CD8-positive, alpha-beta memory T cell (primary cell): ENCODE measurements around the gene ZNF618. TPM values are rescaled to one million over a fixed set of nuclear protein-coding genes. Genes with fewer than 3 reads are reported as not detected.
A peak's percentile ranks its signal among the peaks of the same experiment; 100 is the strongest.

ENCODE experiments used
- CTCF ChIA-PET: fragments of 350-600 bp; sonication (Branson Sonifier 250); formaldehyde crosslinking; loops from one replicate; lab custom pipeline; 2021; ENCODE audit warnings: antibody characterized with exemption; lab: Charles Lee
- POLR2A ChIA-PET: fragments of 350-600 bp; sonication (Branson Sonifier 250); formaldehyde crosslinking; loops from one replicate; lab custom pipeline; 2021; ENCODE audit warnings: antibody characterized with exemption; lab: Charles Lee
- DNase-seq, 5 donors: peaks; one replicate each; pipeline versions ENCODE4 v3.0.0 to v3.0.0-alpha.2; 2020 to 2022; ENCODE audit warnings: mixed read lengths in 1 of 5
- H3K27ac ChIP-seq: one replicate; pipeline ENCODE4 v1.7.0; 2013; ENCODE audit warnings: low read depth, mild to moderate bottlenecking, low read length, moderate library complexity
- H3K27me3 ChIP-seq: 2 replicates; pipeline ENCODE4 v1.7.0; 2013; ENCODE audit warnings: low read length, mild to moderate bottlenecking; ENCODE audit not compliant: insufficient read depth, poor library complexity, severe bottlenecking
- H3K36me3 ChIP-seq: 2 replicates; pipeline ENCODE4 v1.7.0; 2013; ENCODE audit warnings: mild to moderate bottlenecking, low read length, moderate library complexity; ENCODE audit not compliant: insufficient read depth
- H3K4me1 ChIP-seq: 2 replicates; pipeline ENCODE4 v1.7.0; 2013; ENCODE audit warnings: mild to moderate bottlenecking, low read length, moderate library complexity; ENCODE audit not compliant: insufficient read depth
- H3K4me3 ChIP-seq: 2 replicates; pipeline ENCODE4 v1.7.0; 2013; ENCODE audit warnings: mild to moderate bottlenecking, low read length
- H3K9me3 ChIP-seq: 2 replicates; pipeline ENCODE4 v1.7.0; 2013; ENCODE audit warnings: mild to moderate bottlenecking, low read length
- H3K27ac Mint-ChIP-seq, 8 donors: one replicate each; pipeline ENCODE4 v1.8.0; 2020 to 2021; ENCODE audit warnings: mixed read lengths in 8 of 8, mild to moderate bottlenecking in 6 of 8, inconsistent platforms in 3 of 8, moderate library complexity in 3 of 8
- H3K27me3 Mint-ChIP-seq, 2 donors: one replicate each; pipeline ENCODE4 v1.8.0; 2020 to 2021; ENCODE audit warnings: mixed read lengths in 2 of 2, mild to moderate bottlenecking in 1 of 2, moderate library complexity in 1 of 2
- H3K36me3 Mint-ChIP-seq, 3 donors: one replicate each; pipeline ENCODE4 v1.8.0; 2020 to 2021; ENCODE audit warnings: mixed read lengths in 3 of 3, inconsistent platforms in 1 of 3, mild to moderate bottlenecking in 1 of 3
- H3K4me1 Mint-ChIP-seq, 3 donors: one replicate each; pipeline ENCODE4 v1.8.0; 2020 to 2021; ENCODE audit warnings: mixed read lengths in 3 of 3, inconsistent platforms in 1 of 3, mild to moderate bottlenecking in 1 of 3
- H3K4me3 Mint-ChIP-seq, 7 donors: one replicate each; pipeline ENCODE4 v1.8.0; 2020 to 2021; ENCODE audit warnings: mixed read lengths in 7 of 7, mild to moderate bottlenecking in 6 of 7, moderate library complexity in 4 of 7, inconsistent platforms in 2 of 7
- H3K9me3 Mint-ChIP-seq, 5 donors: one replicate each; pipeline ENCODE4 v1.8.0; 2020 to 2022; ENCODE audit warnings: mixed read lengths in 5 of 5, mild to moderate bottlenecking in 3 of 5, moderate library complexity in 2 of 5, inconsistent platforms in 1 of 5
- polyA plus RNA-seq: library from polyadenylated mRNA; unstranded; fragments of 300-500 nt; fragmentation: Illumina TruSeq; gene quantifications from one replicate; pipeline ENCODE4 v1.2.3, GENCODE V29; 2021
- total RNA-seq, 2 experiments: library from RNA; stranded (reverse); gene quantifications; one replicate each; pipeline ENCODE4 v1.2.3, GENCODE V29; 2021

The ZNF618 gene
- total and polyA plus RNA-seq, 3 experiments from 2014 or later, result 0.55 to 1.2 (median 0.57) TPM

DNA sequence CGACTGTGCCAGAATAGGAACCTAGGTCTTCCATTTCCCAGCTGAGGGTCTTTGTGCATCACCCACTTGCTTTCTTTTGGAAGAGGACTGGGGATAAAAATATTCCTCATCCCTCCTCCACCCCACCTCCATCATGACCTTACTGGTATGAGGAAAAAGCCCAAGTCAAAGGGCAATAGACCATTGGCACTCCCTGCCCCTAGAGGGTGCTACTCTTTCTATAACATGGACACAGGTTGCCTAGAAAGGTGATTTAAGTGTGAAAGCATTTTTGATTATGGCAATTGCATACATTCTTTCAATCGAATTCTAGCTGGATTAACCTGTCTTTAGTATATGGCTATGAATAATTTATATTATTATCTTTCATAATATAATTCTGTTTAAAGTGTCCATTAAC lies 22.8 kb upstream of the ZNF618 start:
- Histone ChIP-seq H3K36me3 (no peaks in the 10 kb centered on the region), H3K27ac (no peak overlapping the region), H3K4me3 (no peak overlapping the region), H3K4me1 (no peaks in the 10 kb centered on the region), H3K27me3 (no peaks in the 10 kb centered on the region), H3K9me3 (no peaks in the 10 kb centered on the region)
- H3K4me3 Mint-ChIP-seq, result no peak overlapping the region
- peaks cover 17 to 36% of the 10 kb centered on the region in 2 donors for H3K27me3 Mint-ChIP-seq
- H3K9me3 Mint-ChIP-seq, result peaks cover 2 to 17% (median 10%) of the 10 kb centered on the region in 5 donors
- DNase-seq, result no peak
- H3K4me1 Mint-ChIP-seq, result no peaks in the 10 kb centered on the region
- peaks cover 0 to 7% (median 2%) of the 10 kb centered on the region in 3 donors for H3K36me3 Mint-ChIP-seq
- ChIA-PET CTCF (interaction anchor here (1.2 to 1.4 kb wide), 2 partner anchors 11 to 13 kb away, joined by 3 to 4 read pairs; no protein-coding TSS in a partner anchor), POLR2A (no interaction called here)
- H3K27ac Mint-ChIP-seq, result no peak overlapping the region

DNA sequence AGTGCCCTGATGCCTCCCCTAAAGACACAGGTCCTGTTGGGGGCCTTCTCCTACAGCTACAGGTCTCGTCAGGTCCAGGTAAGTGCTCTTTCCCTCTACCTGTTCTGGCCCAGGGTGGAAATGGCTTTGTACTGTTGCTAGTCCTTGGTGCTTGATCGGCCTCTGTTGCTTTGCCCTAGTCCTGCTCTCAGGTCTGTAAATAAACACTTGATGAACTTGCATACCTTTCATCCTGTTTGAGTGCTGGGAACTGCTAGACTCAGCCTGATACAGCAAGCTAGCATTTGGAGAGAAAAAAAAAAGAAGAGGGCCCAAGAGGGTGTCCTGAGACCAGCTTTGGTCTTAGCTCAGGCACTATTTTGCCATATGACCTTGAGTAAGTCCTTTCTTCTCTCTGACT lies 21.8 kb upstream of the ZNF618 start:
- Mint-ChIP-seq H3K36me3 (peaks cover 0 to 7% (median 2%) of the 10 kb centered on the region in 3 donors), H3K9me3 (peaks cover 2 to 17% (median 10%) of the 10 kb centered on the region in 5 donors), H3K4me3 (no peak overlapping the region), H3K4me1 (no peaks in the 10 kb centered on the region), H3K27ac (no peak overlapping the region), H3K27me3 (peaks cover 15 to 42% of the 10 kb centered on the region in 2 donors)
- no peaks in the 10 kb centered on the region for H3K36me3 ChIP-seq
- no peaks in the 10 kb centered on the region for H3K9me3 ChIP-seq
- H3K27ac ChIP-seq, result no peak overlapping the region
- ChIA-PET CTCF (interaction anchor here (1.2 kb wide), 1 partner anchor 9 kb away, joined by 3 read pairs; no protein-coding TSS in a partner anchor), POLR2A (no interaction called here)
- no peaks in the 10 kb centered on the region for H3K27me3 ChIP-seq
- DNase-seq, result no peak
- no peak overlapping the region for H3K4me3 ChIP-seq
- no peaks in the 10 kb centered on the region for H3K4me1 ChIP-seq

DNA sequence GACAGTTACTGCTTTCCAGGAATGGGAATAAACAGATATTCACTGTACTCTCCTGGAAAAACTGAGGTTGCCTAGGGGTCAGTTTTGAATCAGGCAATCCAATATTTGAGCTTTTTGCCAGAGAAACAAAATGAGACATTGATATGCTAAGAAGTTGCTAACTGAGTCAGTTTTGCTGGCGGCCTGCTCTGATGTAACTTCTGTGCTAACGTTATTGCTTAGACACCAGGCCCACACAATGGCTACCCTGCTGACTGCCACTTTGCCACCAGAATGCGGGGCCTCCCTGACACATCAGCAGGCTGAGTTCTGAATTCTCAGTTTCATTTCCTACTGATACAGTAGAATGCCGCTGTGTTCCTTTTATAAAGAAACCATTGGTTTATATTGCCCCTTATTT lies 18.2 kb upstream of the ZNF618 start:
- ChIA-PET CTCF (no interaction called here), POLR2A (no interaction called here)
- Mint-ChIP-seq H3K27ac (no peak overlapping the region), H3K4me1 (no peaks in the 10 kb centered on the region), H3K36me3 (no peaks in the 10 kb centered on the region), H3K9me3 (peaks cover 0 to 7% (median 0%) of the 10 kb centered on the region in 5 donors), H3K4me3 (no peak overlapping the region), H3K27me3 (peaks cover 12 to 49% of the 10 kb centered on the region in 2 donors)
- DNase-seq, result no peak
- no peak overlapping the region for H3K4me3 ChIP-seq
- no peaks in the 10 kb centered on the region for H3K9me3 ChIP-seq
- H3K27me3 ChIP-seq, result no peaks in the 10 kb centered on the region
- H3K4me1 ChIP-seq, result no peaks in the 10 kb centered on the region
- no peak overlapping the region for H3K27ac ChIP-seq
- no peaks in the 10 kb centered on the region for H3K36me3 ChIP-seq

DNA sequence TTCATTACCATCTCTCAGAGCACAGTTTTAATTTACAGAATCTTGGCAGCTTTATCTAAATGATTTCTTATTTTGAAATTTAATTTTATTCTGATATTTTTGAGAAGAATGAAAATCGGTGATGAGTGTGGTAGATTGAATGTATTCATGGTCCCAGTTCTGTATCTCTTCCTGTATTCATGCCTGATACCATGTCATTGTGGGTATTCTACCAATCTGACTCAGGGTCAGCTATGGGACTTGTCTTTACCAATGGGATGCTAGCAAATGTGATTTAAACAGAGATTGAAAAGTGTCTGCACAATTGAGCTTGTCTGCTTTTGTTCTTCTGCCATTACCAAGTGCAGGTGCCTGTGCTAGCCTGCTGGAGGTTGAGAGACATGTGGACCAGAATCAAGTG lies 17.8 kb upstream of the ZNF618 start:
- H3K9me3 Mint-ChIP-seq, result peaks cover 0 to 4% (median 0%) of the 10 kb centered on the region in 5 donors
- POLR2A ChIA-PET, result no interaction called here
- Histone ChIP-seq H3K9me3 (no peaks in the 10 kb centered on the region), H3K4me3 (no peak overlapping the region), H3K36me3 (no peaks in the 10 kb centered on the region), H3K4me1 (no peaks in the 10 kb centered on the region), H3K27ac (no peak overlapping the region), H3K27me3 (no peaks in the 10 kb centered on the region)
- H3K27ac Mint-ChIP-seq, result no peak overlapping the region
- peaks cover 10 to 49% of the 10 kb centered on the region in 2 donors for H3K27me3 Mint-ChIP-seq
- no peaks in the 10 kb centered on the region for H3K4me1 Mint-ChIP-seq
- H3K36me3 Mint-ChIP-seq, result no peaks in the 10 kb centered on the region
- CTCF ChIA-PET, result no interaction called here
- no peak for DNase-seq
- no peak overlapping the region for H3K4me3 Mint-ChIP-seq

DNA sequence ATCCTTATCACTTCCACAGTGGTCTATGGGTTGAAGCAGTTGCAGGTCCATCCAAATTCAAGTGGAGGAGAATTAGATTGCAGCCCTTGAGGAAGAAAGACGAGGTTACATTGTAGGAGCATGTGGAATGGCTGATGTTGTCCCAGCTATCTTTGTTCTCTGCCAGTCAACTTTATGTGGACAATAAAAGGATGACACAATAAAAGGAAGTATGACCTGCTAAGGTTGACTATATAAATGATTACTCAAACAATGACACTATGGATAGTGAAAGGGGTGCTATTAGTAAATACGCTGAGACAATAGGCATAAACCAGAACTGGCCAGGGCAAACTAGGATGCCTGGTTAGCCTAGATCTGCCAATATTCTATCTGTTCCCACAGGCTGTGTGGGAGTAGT lies 12.8 kb upstream of the ZNF618 start:
- Histone ChIP-seq H3K27ac (no peak overlapping the region), H3K4me1 (no peaks in the 10 kb centered on the region), H3K27me3 (no peaks in the 10 kb centered on the region), H3K36me3 (no peaks in the 10 kb centered on the region), H3K4me3 (no peak overlapping the region), H3K9me3 (no peaks in the 10 kb centered on the region)
- peaks cover 0 to 5% (median 0%) of the 10 kb centered on the region in 5 donors for H3K9me3 Mint-ChIP-seq
- no peaks in the 10 kb centered on the region for H3K36me3 Mint-ChIP-seq
- CTCF ChIA-PET, result no interaction called here
- H3K4me3 Mint-ChIP-seq, result no peak overlapping the region
- POLR2A ChIA-PET, result no interaction called here
- peaks cover 16 to 48% of the 10 kb centered on the region in 2 donors for H3K27me3 Mint-ChIP-seq
- DNase-seq, result no peak
- no peak overlapping the region for H3K27ac Mint-ChIP-seq
- no peaks in the 10 kb centered on the region for H3K4me1 Mint-ChIP-seq

DNA sequence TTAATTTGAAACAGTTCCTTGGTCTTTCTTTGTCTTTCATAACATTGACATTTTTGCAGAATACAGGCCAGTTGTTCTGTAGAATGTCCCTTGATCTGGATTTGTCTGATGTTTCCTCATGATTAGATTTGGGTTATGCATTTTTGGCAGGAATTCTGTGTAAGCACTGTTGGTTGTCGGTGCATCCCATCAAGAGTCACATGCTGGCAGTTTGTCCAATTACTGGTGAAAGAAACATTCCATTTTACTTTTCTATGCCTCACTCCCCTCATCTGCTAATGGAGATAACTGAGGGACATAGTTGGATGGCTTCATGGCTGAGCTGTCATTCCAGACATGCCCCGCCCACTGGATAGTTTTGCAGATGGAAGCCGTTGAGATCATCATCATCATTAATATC lies 7.6 kb upstream of the ZNF618 start:
- peaks cover 8 to 10% of the 10 kb centered on the region in 2 donors for H3K27me3 Mint-ChIP-seq
- H3K36me3 Mint-ChIP-seq, result no peaks in the 10 kb centered on the region
- H3K27me3 ChIP-seq, result no peaks in the 10 kb centered on the region
- H3K4me3 Mint-ChIP-seq, result no peak overlapping the region
- no peaks in the 10 kb centered on the region for H3K9me3 Mint-ChIP-seq
- H3K4me1 Mint-ChIP-seq, result no peaks in the 10 kb centered on the region
- ChIA-PET POLR2A (no interaction called here), CTCF (no interaction called here)
- H3K9me3 ChIP-seq, result no peaks in the 10 kb centered on the region
- no peak overlapping the region for H3K4me3 ChIP-seq
- no peak overlapping the region for H3K27ac ChIP-seq
- H3K36me3 ChIP-seq, result no peaks in the 10 kb centered on the region
- no peak for DNase-seq
- H3K27ac Mint-ChIP-seq, result no peak overlapping the region
- no peaks in the 10 kb centered on the region for H3K4me1 ChIP-seq

DNA sequence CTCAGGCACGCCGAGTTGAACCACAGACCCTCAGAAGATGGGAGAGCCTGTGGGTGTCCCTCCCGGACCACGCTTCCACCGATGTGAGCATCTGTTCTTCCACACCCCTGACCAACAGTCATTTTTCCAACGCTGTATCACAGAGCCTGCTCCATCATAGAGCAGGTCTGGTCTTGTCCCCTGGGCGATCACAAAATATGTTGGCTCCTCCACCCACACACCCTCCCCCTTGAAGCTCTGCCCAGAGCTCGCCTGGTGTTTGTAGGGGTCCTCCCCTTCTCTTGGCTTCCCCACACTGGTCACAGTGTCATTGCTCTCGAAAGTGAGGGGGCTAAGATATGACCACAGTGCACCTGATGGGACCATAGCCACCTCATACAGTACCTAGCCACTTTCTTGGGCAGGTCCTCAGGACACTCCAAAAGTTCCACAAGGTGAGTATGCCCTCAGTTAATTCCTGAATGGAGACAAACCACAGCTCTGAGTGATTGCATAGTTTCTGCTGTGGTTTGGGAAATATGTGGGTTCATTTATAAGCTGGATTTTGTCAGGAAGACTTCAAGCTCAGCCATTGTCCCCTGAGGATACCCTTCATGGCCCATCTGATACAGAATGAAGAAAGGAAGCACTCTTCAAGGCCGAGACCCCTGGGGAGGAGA lies 3.5 kb upstream of the ZNF618 start:
- CTCF ChIA-PET, result no interaction called here

DNA sequence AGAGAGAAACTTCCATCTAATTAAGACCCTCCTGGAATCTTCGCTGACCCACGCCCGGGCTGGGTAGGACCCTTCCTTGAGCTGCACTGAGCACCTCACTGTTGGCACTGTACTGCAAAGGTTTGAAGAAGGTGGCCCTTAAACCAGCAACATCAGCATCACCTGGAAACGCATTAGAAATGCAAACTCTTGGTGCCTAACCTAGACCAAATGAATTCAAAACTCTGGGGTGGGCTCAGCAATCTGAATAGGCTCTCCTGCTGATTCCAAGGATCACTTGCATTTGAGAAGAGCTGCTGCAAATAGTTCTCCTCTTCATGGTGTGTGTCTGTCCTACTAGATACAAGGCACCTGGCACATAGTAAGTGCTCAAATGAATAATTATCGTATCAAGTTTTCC lies 2.7 kb upstream of the ZNF618 start:
- Histone ChIP-seq H3K27ac (no peak overlapping the region), H3K9me3 (no peaks in the 10 kb centered on the region), H3K4me3 (no peak overlapping the region), H3K4me1 (no peaks in the 10 kb centered on the region), H3K36me3 (no peaks in the 10 kb centered on the region), H3K27me3 (no peaks in the 10 kb centered on the region)
- peaks cover 11 to 25% of the 10 kb centered on the region in 2 donors for H3K27me3 Mint-ChIP-seq
- H3K36me3 Mint-ChIP-seq, result peaks cover 0 to 2% (median 0%) of the 10 kb centered on the region in 3 donors
- no peaks in the 10 kb centered on the region for H3K9me3 Mint-ChIP-seq
- DNase-seq, result no peak
- POLR2A ChIA-PET, result no interaction called here
- peak overlapping the region in 1 of 7 donors; percentile 80 for H3K4me3 Mint-ChIP-seq
- H3K4me1 Mint-ChIP-seq, result peaks cover 6 to 16% (median 6%) of the 10 kb centered on the region in 3 donors
- CTCF ChIA-PET, result no interaction called here
- no peak overlapping the region for H3K27ac Mint-ChIP-seq

More for the DNA sequence above, 3.5 kb upstream of the ZNF618 start:
- peaks cover 6 to 16% (median 6%) of the 10 kb centered on the region in 3 donors for H3K4me1 Mint-ChIP-seq
- no peak overlapping the region for H3K27ac Mint-ChIP-seq
- POLR2A ChIA-PET, result no interaction called here
- DNase-seq, result no peak
- Histone ChIP-seq H3K27me3 (no peaks in the 10 kb centered on the region), H3K4me3 (no peak overlapping the region), H3K36me3 (no peaks in the 10 kb centered on the region), H3K4me1 (no peaks in the 10 kb centered on the region), H3K27ac (no peak overlapping the region), H3K9me3 (no peaks in the 10 kb centered on the region)
- H3K27me3 Mint-ChIP-seq, result peaks cover 11 to 20% of the 10 kb centered on the region in 2 donors
- H3K9me3 Mint-ChIP-seq, result no peaks in the 10 kb centered on the region
- peaks cover 0 to 2% (median 0%) of the 10 kb centered on the region in 3 donors for H3K36me3 Mint-ChIP-seq
- no peak overlapping the region for H3K4me3 Mint-ChIP-seq
